ENCODE data around the gene GRIK4. TPM values are rescaled to one million over a fixed set of nuclear protein-coding genes. Genes with fewer than 3 reads are reported as not detected.

Gene GRIK4
- total and polyA plus RNA-seq, 9 of the 15 experiments (the other 6 are each of a cell fraction or from before 2014, with no cell fraction given), result not detected

- H3K9me1 ChIP-seq (ENCODE audit: control insufficient read depth, insufficient read depth, low read length), result no peaks in the 10 kb centered on the region
- H3K4me1 ChIP-seq (replicated peaks in 1 of 2; ENCODE audit: control insufficient read depth in 2 of 2, insufficient read depth in 2 of 2, low read length in 2 of 2), result no peaks in the 10 kb centered on the region
- ChIA-PET POLR2A (no interaction called here), CTCF (ENCODE audit: low intra/inter-chr PET ratio) (no interaction called here)
- H3K9me3 ChIP-seq (replicated peaks; ENCODE audit: control insufficient read depth, insufficient read depth, low read depth, low read length), result no peaks in the 10 kb centered on the region
- peaks cover 2 to 58% of the 10 kb centered on the region in 2 experiments; a peak in 3 of 5 replicates for H3K27me3 ChIP-seq (ENCODE audit: control insufficient read depth in 2 of 2, insufficient read depth in 2 of 2, low read length in 2 of 2)
- DNase-seq (ENCODE audit: extremely low read depth in 1 of 4, low spot score in 3 of 4) (no peak), FAIRE-seq (no peak), ATAC-seq (no peak)
- no peak overlapping the region for H2AFZ ChIP-seq (ENCODE audit: low read depth, low read length)
- no peaks in the 10 kb centered on the region for H3K79me2 ChIP-seq (ENCODE audit: control insufficient read depth, insufficient read depth, low read length)
- intact Hi-C loops (cut with micrococcal nuclease) (no loop called here), in situ Hi-C loops (cut with MboI) (no loop called here)
- no peaks in the 10 kb centered on the region for H3K36me3 ChIP-seq (ENCODE audit: control insufficient read depth, insufficient read depth, low read length)
- TF ChIP-seq USF2 (CRISPR knock-in tag; IDR thresholded peaks at IDR 0.05) (no peak), ZNF398 (CRISPR knock-in tag; IDR thresholded peaks at IDR 0.05) (no peak), PML (IDR thresholded peaks at IDR 0.05; ENCODE audit: low read length) (no peak), RAD51 (IDR thresholded peaks at IDR 0.05; ENCODE audit: borderline replicate concordance, low read depth) (no peak), ZBTB34 (CRISPR knock-in tag; IDR thresholded peaks at IDR 0.05) (no peak), CBX1 (IDR thresholded peaks at IDR 0.05; ENCODE audit: low read depth) (no peak), BRD9 (IDR thresholded peaks at IDR 0.05; ENCODE audit: low read depth, partially characterized antibody) (no peak), KDM4B (IDR thresholded peaks at IDR 0.05; ENCODE audit: borderline replicate concordance in 2 of 2, low read depth in 1 of 2) (no peak), SUPT5H (IDR thresholded peaks at IDR 0.05) (no peak), TBP (optimal IDR thresholded peaks at IDR 0.05; ENCODE audit: low read depth, low read length) (no peak), ZBTB33 (CRISPR knock-in tag; IDR thresholded peaks at IDR 0.05) (no peak), TAF15 (IDR thresholded peaks at IDR 0.05; ENCODE audit: low read depth, low read length) (no peak), WHSC1 (IDR thresholded peaks at IDR 0.05; ENCODE audit: low read length) (no peak), ZNF57 (CRISPR knock-in tag; IDR thresholded peaks at IDR 0.05) (no peak), SMAD1 (IDR thresholded peaks at IDR 0.05; ENCODE audit: low read depth, low read length, partially characterized antibody) (no peak), FOXJ3 (CRISPR knock-in tag; IDR thresholded peaks at IDR 0.05) (no peak), ESRRB (CRISPR knock-in tag; IDR thresholded peaks at IDR 0.05; ENCODE audit: borderline replicate concordance) (no peak), FUS (optimal IDR thresholded peaks at IDR 0.05; ENCODE audit: low read depth, low read length) (no peak), HEY1 (CRISPR knock-in tag; IDR thresholded peaks at IDR 0.05; ENCODE audit: borderline replicate concordance) (no peak)
- H3K9ac ChIP-seq (ENCODE audit: insufficient read depth in 1 of 2, low read depth in 2 of 2, low read length in 2 of 2), result no peak overlapping the region
- no peak overlapping the region for H3K4me2 ChIP-seq (ENCODE audit: insufficient read depth, low read length)
- H3K27ac ChIP-seq (ENCODE audit: extremely low read depth, low read depth, low read length), result no peak overlapping the region
- peaks cover 6% of the 10 kb centered on the region; the same call in 1 of the 2 replicates for H4K20me1 ChIP-seq (replicated peaks; ENCODE audit: control insufficient read depth, insufficient read depth, low read length)
- H3K4me3 ChIP-seq, result no peak overlapping the region
- WGBS (ENCODE audit: insufficient coverage, low coverage, missing lambda C conversion rate), result 0% methylated on average over 1 of the region's 1 CpG
- BruUV-seq (replicated peaks), result no TSS peak
Measured at GRCh38 chr11:120907971-120908370, 396.4 kb downstream of the GRIK4 start.

All from K562 (cell line).